Skeletal muscle cell (primary cell): ENCODE data around the gene FANK1.
"Not testable (repeated sequence)": the region's sequence is repeated elsewhere in the genome, so short reads cannot be mapped to it uniquely, and the experiment has no call there.

Source experiments
- DNase-seq: peaks from one replicate; pipeline ENCODE4 v3.0.0-alpha.2; 2010; ENCODE audit warnings: low read depth
- H3K4me3 ChIP-seq: 2 replicates; pipeline ENCODE4 v1.5.1; 2011; ENCODE audit warnings: low read depth, mild to moderate bottlenecking, control low read depth, low read length, moderate library complexity

The FANK1 gene

GRCh38 chr10:125883211-125883610, 13.2 kb upstream of the FANK1 start:
- no peak overlapping the region for H3K4me3 ChIP-seq
- no peak for DNase-seq

GRCh38 chr10:125886914-125887512, 9.4 kb upstream of the FANK1 start:
- no peak for DNase-seq
- no peak overlapping the region for H3K4me3 ChIP-seq

- not testable (repeated sequence) for DNase-seq, H3K4me3 ChIP-seq
Measured at GRCh38 chr10:125889441-125889840, 6.9 kb upstream of the FANK1 start.

GRCh38 chr10:125892402-125892801, 4.0 kb upstream of the FANK1 start:
- not testable (repeated sequence) for H3K4me3 ChIP-seq, DNase-seq

- H3K4me3 ChIP-seq, DNase-seq: not testable (repeated sequence)
Measured at GRCh38 chr10:125894176-125894575, 2.2 kb upstream of the FANK1 start.

GRCh38 chr10:125895130-125896087, 955 bp upstream of the FANK1 start:
- not testable (repeated sequence) for DNase-seq
- H3K4me3 ChIP-seq = peak overlapping the region; percentile 66

- DNase-seq = not testable (repeated sequence)
- peak overlapping the region; percentile 66 for H3K4me3 ChIP-seq
Measured at GRCh38 chr10:125897317-125897716, 953 bp downstream of the FANK1 start.

- not testable (repeated sequence) for DNase-seq, H3K4me3 ChIP-seq
Measured at GRCh38 chr10:125900963-125901362, 4.6 kb downstream of the FANK1 start.

GRCh38 chr10:125903135-125903640, 6.8 kb downstream of the FANK1 start:
- H3K4me3 ChIP-seq, DNase-seq: not testable (repeated sequence)

GRCh38 chr10:125905069-125905994, 9.0 kb downstream of the FANK1 start:
- H3K4me3 ChIP-seq, DNase-seq: not testable (repeated sequence)

- not testable (repeated sequence) for DNase-seq, H3K4me3 ChIP-seq
Measured at GRCh38 chr10:125907598-125907997, 11.2 kb downstream of the FANK1 start.

- H3K4me3 ChIP-seq, DNase-seq: not testable (repeated sequence)
Measured at GRCh38 chr10:125908813-125909212, 12.4 kb downstream of the FANK1 start.

GRCh38 chr10:125909491-125909890, 13.1 kb downstream of the FANK1 start:
- H3K4me3 ChIP-seq, DNase-seq: not testable (repeated sequence)

GRCh38 chr10:125911145-125911544, 14.8 kb downstream of the FANK1 start:
- no peak overlapping the region for H3K4me3 ChIP-seq
- DNase-seq = no peak

- DNase-seq = no peak
- H3K4me3 ChIP-seq = no peak overlapping the region
Measured at GRCh38 chr10:125911990-125912389, 15.6 kb downstream of the FANK1 start.

GRCh38 chr10:125913277-125913676, 16.9 kb downstream of the FANK1 start:
- H3K4me3 ChIP-seq = not testable (repeated sequence)

GRCh38 chr10:125916977-125917376, 20.6 kb downstream of the FANK1 start:
- no peak overlapping the region for H3K4me3 ChIP-seq
- DNase-seq = no peak

More at GRCh38 chr10:125913277-125913676, 16.9 kb downstream of the FANK1 start:
- not testable (repeated sequence) for DNase-seq

GRCh38 chr10:125917704-125918361, 21.5 kb downstream of the FANK1 start:
- not testable (repeated sequence) for H3K4me3 ChIP-seq, DNase-seq
